H9 (cell line): Measurements from ENCODE around the gene WNT3A. TPM values are rescaled to one million over a fixed set of nuclear protein-coding genes. Genes with fewer than 3 reads are reported as not detected.

ENCODE experiments used
- DNase-seq: peaks from one replicate; pipeline ENCODE4 v3.0.0-alpha.2; 2017
- H2AFZ ChIP-seq: one replicate; pipeline ENCODE4 v1.6.1; 2013; ENCODE audit warnings: mild to moderate bottlenecking, low read length, control low read depth, moderate library complexity
- H2AK5ac ChIP-seq: 2 replicates; pipeline ENCODE4 v1.6.1; 2013; ENCODE audit warnings: low read length, control low read depth, mixed read lengths; ENCODE audit not compliant: insufficient read length
- H2BK120ac ChIP-seq: one replicate; pipeline ENCODE4 v1.6.1; 2013; ENCODE audit warnings: low read depth, mild to moderate bottlenecking, low read length, control low read depth, inconsistent platforms; ENCODE audit not compliant: poor library complexity, severe bottlenecking
- H2BK12ac ChIP-seq: 2 replicates; pipeline ENCODE4 v1.6.1; 2013; ENCODE audit warnings: low read length, control low read depth, mixed read lengths, low read depth; ENCODE audit not compliant: insufficient read length
- H2BK15ac ChIP-seq: 2 replicates; pipeline ENCODE4 v1.6.1; 2013; ENCODE audit warnings: low read depth, low read length, control low read depth
- H2BK20ac ChIP-seq: one replicate; pipeline ENCODE4 v1.6.1; 2013; ENCODE audit warnings: low read depth, mild to moderate bottlenecking, low read length, control low read depth, inconsistent platforms; ENCODE audit not compliant: poor library complexity, severe bottlenecking
- H2BK5ac ChIP-seq: 2 replicates; pipeline ENCODE4 v1.6.1; 2013; ENCODE audit warnings: low read length, control low read depth, mixed read lengths; ENCODE audit not compliant: insufficient read length
- H3K14ac ChIP-seq: 2 replicates; pipeline ENCODE4 v1.6.1; 2013; ENCODE audit warnings: low read length, control low read depth; ENCODE audit not compliant: insufficient read depth
- H3K18ac ChIP-seq: 2 replicates; pipeline ENCODE4 v1.6.1; 2013; ENCODE audit warnings: low read depth, mild to moderate bottlenecking, mixed read lengths, low read length, control low read depth; ENCODE audit not compliant: insufficient read length
- H3K23ac ChIP-seq: 2 replicates; pipeline ENCODE4 v1.6.1; 2013; ENCODE audit warnings: low read length, control low read depth, mixed read lengths, low read depth; ENCODE audit not compliant: insufficient read length
- H3K23me2 ChIP-seq: 2 replicates; pipeline ENCODE4 v1.6.1; 2013; ENCODE audit warnings: low read depth, mild to moderate bottlenecking, mixed read lengths, low read length, control low read depth; ENCODE audit not compliant: insufficient read length, poor library complexity, severe bottlenecking
- H3K27ac ChIP-seq: 2 replicates; pipeline ENCODE4 v1.5.1; 2013; ENCODE audit warnings: low read length, control low read depth, mixed read lengths, low read depth; ENCODE audit not compliant: insufficient read length
- H3K27me3 ChIP-seq: 2 replicates; pipeline ENCODE4 v1.6.1; 2013; ENCODE audit warnings: low read length, control low read depth, inconsistent platforms; ENCODE audit not compliant: insufficient read depth
- H3K4ac ChIP-seq: 2 replicates; pipeline ENCODE4 v1.6.1; 2013; ENCODE audit warnings: low read depth, mild to moderate bottlenecking, control low read depth, inconsistent platforms, low read length, moderate library complexity
- H3K4me1 ChIP-seq: 2 replicates; pipeline ENCODE4 v1.6.1; 2013; ENCODE audit warnings: low read length, control low read depth, inconsistent platforms; ENCODE audit not compliant: insufficient read depth
- H3K4me2 ChIP-seq: 2 replicates; pipeline ENCODE4 v1.6.1; 2013; ENCODE audit warnings: low read length, control low read depth, mixed read lengths; ENCODE audit not compliant: insufficient read length, insufficient read depth
- H3K56ac ChIP-seq: 2 replicates; pipeline ENCODE4 v1.6.1; 2013; ENCODE audit warnings: low read depth, mild to moderate bottlenecking, mixed read lengths, low read length, control low read depth; ENCODE audit not compliant: insufficient read length
- H3K79me1 ChIP-seq: 2 replicates; pipeline ENCODE4 v1.6.1; 2013; ENCODE audit warnings: low read depth, mild to moderate bottlenecking, moderate library complexity, low read length, control low read depth, inconsistent platforms; ENCODE audit not compliant: insufficient read depth, poor library complexity, severe bottlenecking
- H3K79me2 ChIP-seq: 2 replicates; pipeline ENCODE4 v1.6.1; 2013; ENCODE audit warnings: low read length, control low read depth, inconsistent platforms; ENCODE audit not compliant: insufficient read depth
- H3K9ac ChIP-seq: 2 replicates; pipeline ENCODE4 v1.6.1; 2013; ENCODE audit warnings: low read length, control low read depth, mixed read lengths; ENCODE audit not compliant: insufficient read length; ENCODE audit errors: extremely low read depth
- H3K9me3 ChIP-seq: one replicate; pipeline ENCODE4 v1.6.1; 2013; ENCODE audit warnings: low read depth, low read length, inconsistent platforms; ENCODE audit not compliant: control insufficient read depth
- H3T11ph ChIP-seq: one replicate; pipeline ENCODE4 v1.6.1; 2013; ENCODE audit warnings: mild to moderate bottlenecking, low read length, control low read depth, inconsistent platforms
- H4K20me1 ChIP-seq: one replicate; pipeline ENCODE4 v1.6.1; 2013; ENCODE audit not compliant: control insufficient read depth, insufficient read length, insufficient read depth
- H4K5ac ChIP-seq: 2 replicates; pipeline ENCODE4 v1.6.1; 2013; ENCODE audit warnings: low read depth, mild to moderate bottlenecking, mixed read lengths, low read length, control low read depth; ENCODE audit not compliant: insufficient read length
- H4K8ac ChIP-seq: replicated peaks from 2 replicates; pipeline ENCODE4 v1.6.1; 2013; ENCODE audit warnings: low read length, control low read depth, mixed read lengths, low read depth; ENCODE audit not compliant: insufficient read length
- H4K91ac ChIP-seq: 2 replicates; pipeline ENCODE4 v1.6.1; 2013; ENCODE audit warnings: low read depth, mild to moderate bottlenecking, moderate library complexity, mixed read lengths, low read length, control low read depth; ENCODE audit not compliant: insufficient read length
- H3K27ac Mint-ChIP-seq, 3 experiments: 2 replicates in 2 of 3; 3 replicates in 1 of 3; pipeline ENCODE4 v1.8.0; 2020 to 2021; ENCODE audit warnings: mixed read lengths in 3 of 3, mild to moderate bottlenecking in 1 of 3, moderate library complexity in 1 of 3
- H3K27me3 Mint-ChIP-seq: 2 replicates; pipeline ENCODE4 v1.8.0; 2021; ENCODE audit warnings: low read depth, mild to moderate bottlenecking, moderate library complexity, mixed read lengths
- H3K36me3 Mint-ChIP-seq, 3 experiments: 2 replicates in 2 of 3; 3 replicates in 1 of 3; pipeline ENCODE4 v1.8.0; 2020 to 2021; ENCODE audit warnings: low read depth in 3 of 3, mixed read lengths in 3 of 3; ENCODE audit not compliant: insufficient read depth in 1 of 3
- H3K4me1 Mint-ChIP-seq, 2 experiments: 2 replicates each; pipeline ENCODE4 v1.8.0; 2020; ENCODE audit warnings: mixed read lengths in 2 of 2
- H3K4me3 Mint-ChIP-seq, 2 experiments: 2 replicates in 1 of 2; 3 replicates in 1 of 2; pipeline ENCODE4 v1.8.0; 2020 to 2021; ENCODE audit warnings: mild to moderate bottlenecking in 2 of 2, mixed read lengths in 2 of 2, moderate library complexity in 1 of 2
- H3K9me3 Mint-ChIP-seq, 2 experiments: 2 replicates in 1 of 2; 3 replicates in 1 of 2; pipeline ENCODE4 v1.8.0; 2020; ENCODE audit warnings: mild to moderate bottlenecking in 2 of 2, mixed read lengths in 2 of 2, moderate library complexity in 1 of 2
- WGBS: extraction: QIAGEN DNeasy Blood & Tissue Kit; methylation state at CpG from one replicate; pipeline ENCODE4 v1.1.7; 2013; ENCODE audit warnings: missing lambda C conversion rate, low lambda C conversion rate, mixed read lengths; ENCODE audit not compliant: insufficient read length; ENCODE audit errors: extremely low coverage; 5-methylcytosine and 5-hydroxymethylcytosine counted together
- total RNA-seq: library from RNA; stranded (reverse); gene quantifications from 2 replicates; pipeline ENCODE4 v1.2.1, GENCODE V29; 2021
- TF ChIP-seq, protein P1 (sequence below): fragments of 200-600 bp; sonication (generic); conservative IDR thresholded peaks from 3 replicates; pipeline ENCODE4 v1.8.0; 2021; ENCODE audit warnings: antibody characterized with exemption, mild to moderate bottlenecking

WNT3A gene
- total RNA-seq, 1 experiment from 2014 or later: 0.17 TPM

- Mint-ChIP-seq H3K4me3 (no peak overlapping the region), H3K4me1 (peaks cover 0 to 2% of the 10 kb centered on the region in 2 experiments; a peak in 1 of 4 replicates), H3K27me3 (peaks cover 75% of the 10 kb centered on the region), H3K9me3 (no peaks in the 10 kb centered on the region; a peak in 1 of 5 replicates), H3K27ac (no peak overlapping the region), H3K36me3 (no peaks in the 10 kb centered on the region)
- TF ChIP-seq, protein P1, sequence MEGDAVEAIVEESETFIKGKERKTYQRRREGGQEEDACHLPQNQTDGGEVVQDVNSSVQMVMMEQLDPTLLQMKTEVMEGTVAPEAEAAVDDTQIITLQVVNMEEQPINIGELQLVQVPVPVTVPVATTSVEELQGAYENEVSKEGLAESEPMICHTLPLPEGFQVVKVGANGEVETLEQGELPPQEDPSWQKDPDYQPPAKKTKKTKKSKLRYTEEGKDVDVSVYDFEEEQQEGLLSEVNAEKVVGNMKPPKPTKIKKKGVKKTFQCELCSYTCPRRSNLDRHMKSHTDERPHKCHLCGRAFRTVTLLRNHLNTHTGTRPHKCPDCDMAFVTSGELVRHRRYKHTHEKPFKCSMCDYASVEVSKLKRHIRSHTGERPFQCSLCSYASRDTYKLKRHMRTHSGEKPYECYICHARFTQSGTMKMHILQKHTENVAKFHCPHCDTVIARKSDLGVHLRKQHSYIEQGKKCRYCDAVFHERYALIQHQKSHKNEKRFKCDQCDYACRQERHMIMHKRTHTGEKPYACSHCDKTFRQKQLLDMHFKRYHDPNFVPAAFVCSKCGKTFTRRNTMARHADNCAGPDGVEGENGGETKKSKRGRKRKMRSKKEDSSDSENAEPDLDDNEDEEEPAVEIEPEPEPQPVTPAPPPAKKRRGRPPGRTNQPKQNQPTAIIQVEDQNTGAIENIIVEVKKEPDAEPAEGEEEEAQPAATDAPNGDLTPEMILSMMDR: no peak
- no peak overlapping the region for H3K23ac ChIP-seq
- no peak overlapping the region for H3K4ac ChIP-seq
- no peak overlapping the region for H3K56ac ChIP-seq
- peaks cover 54% of the 10 kb centered on the region; the same call in 1 of the 2 replicates for H3K27me3 ChIP-seq
- no peaks in the 10 kb centered on the region for H3K4me1 ChIP-seq
- H3K27ac ChIP-seq: no peak overlapping the region
- H4K8ac ChIP-seq: no peak overlapping the region
- no peak overlapping the region for H2BK15ac ChIP-seq
- WGBS: no CpG with 5 or more reads among the region's 10 CpGs
- H3K9me3 ChIP-seq: no peaks in the 10 kb centered on the region
- no peak overlapping the region for H4K5ac ChIP-seq
- H4K20me1 ChIP-seq: no peaks in the 10 kb centered on the region
- no peak overlapping the region; the same call in 1 of the 2 replicates for H3K14ac ChIP-seq
- no peak overlapping the region for H3T11ph ChIP-seq
- H3K79me2 ChIP-seq: no peaks in the 10 kb centered on the region
- no peak overlapping the region for H3K4me2 ChIP-seq
- H2AFZ ChIP-seq: no peak overlapping the region
- no peak overlapping the region for H2BK120ac ChIP-seq
- DNase-seq: no peak
- no peak overlapping the region for H4K91ac ChIP-seq
- no peaks in the 10 kb centered on the region for H3K23me2 ChIP-seq
- no peaks in the 10 kb centered on the region for H3K79me1 ChIP-seq
- H2BK20ac ChIP-seq: no peak overlapping the region
- H3K9ac ChIP-seq: no peak overlapping the region
- H3K18ac ChIP-seq: no peak overlapping the region
- no peak overlapping the region for H2BK12ac ChIP-seq
- no peak overlapping the region for H2BK5ac ChIP-seq
- H2AK5ac ChIP-seq: no peak overlapping the region
Measured at GRCh38 chr1:228066891-228067654, 60.3 kb downstream of the WNT3A start.
